Activated T-cell treated with anti-CD3 and anti-CD28 coated beads for 48 hours (primary cell): ENCODE data around the gene TBX1.

ENCODE experiments used
- DNase-seq: peaks from one replicate; pipeline ENCODE4 v3.0.0-alpha.2; 2020; ENCODE audit warnings: low read depth

Gene TBX1

GRCh38 chr22:19738664-19739447, 21.7 kb upstream of the TBX1 start:
- DNase-seq, result no peak

GRCh38 chr22:19739448-19739895, 21.1 kb upstream of the TBX1 start:
- DNase-seq, result no peak

GRCh38 chr22:19739911-19740449, 20.6 kb upstream of the TBX1 start:
- no peak for DNase-seq

GRCh38 chr22:19740586-19740985, 20.0 kb upstream of the TBX1 start:
- DNase-seq, result no peak

- no peak for DNase-seq
Observed at GRCh38 chr22:19741053-19741452, 19.5 kb upstream of the TBX1 start.

GRCh38 chr22:19742160-19743066, 18.2 kb upstream of the TBX1 start:
- DNase-seq, result no peak

- no peak for DNase-seq
Observed at GRCh38 chr22:19743081-19743480, 17.5 kb upstream of the TBX1 start.

GRCh38 chr22:19743651-19744050, 16.9 kb upstream of the TBX1 start:
- no peak for DNase-seq

- DNase-seq, result no peak
Observed at GRCh38 chr22:19744350-19745006, 16.1 kb upstream of the TBX1 start.

- no peak for DNase-seq
Observed at GRCh38 chr22:19745155-19746101, 15.2 kb upstream of the TBX1 start.

GRCh38 chr22:19746726-19747125, 13.9 kb upstream of the TBX1 start:
- no peak for DNase-seq

- DNase-seq, result no peak
Observed at GRCh38 chr22:19747551-19747950, 13.0 kb upstream of the TBX1 start.

- no peak for DNase-seq
Observed at GRCh38 chr22:19748139-19748538, 12.4 kb upstream of the TBX1 start.

- no peak for DNase-seq
Observed at GRCh38 chr22:19748991-19749664, 11.4 kb upstream of the TBX1 start.

- no peak for DNase-seq
Observed at GRCh38 chr22:19749876-19750275, 10.7 kb upstream of the TBX1 start.

- no peak for DNase-seq
Observed at GRCh38 chr22:19750507-19751490, 9.8 kb upstream of the TBX1 start.

GRCh38 chr22:19751497-19752245, 8.9 kb upstream of the TBX1 start:
- DNase-seq, result no peak

- DNase-seq, result no peak
Observed at GRCh38 chr22:19753090-19753842, 7.3 kb upstream of the TBX1 start.
